22Rv1 (cell line): Measurements from ENCODE around the gene CYP3A7.
"Not testable (repeated sequence)": the region's sequence is repeated elsewhere in the genome, so short reads cannot be mapped to it uniquely, and the experiment has no call there.

ENCODE experiments used
- H3K27ac ChIP-seq: fragments of 450-650 bp; 2 replicates; pipeline ENCODE4 v1.5.1; 2017
- CTCF ChIP-seq: fragments of 450-650 bp; IDR thresholded peaks from 2 replicates; pipeline ENCODE4 v1.5.1; 2017; ENCODE audit warnings: mild to moderate bottlenecking
- ZFX ChIP-seq: fragments of 450-650 bp; IDR thresholded peaks from 2 replicates; pipeline ENCODE4 v1.6.1; 2017; ENCODE audit warnings: antibody characterized with exemption, borderline replicate concordance

The CYP3A7 gene

GRCh38 chr7:99772565-99772964, 37.6 kb upstream of the CYP3A7 start:
- no peak overlapping the region for H3K27ac ChIP-seq
- TF ChIP-seq CTCF (no peak), ZFX (no peak)

GRCh38 chr7:99769494-99769893, 34.5 kb upstream of the CYP3A7 start:
- not testable (repeated sequence) for H3K27ac ChIP-seq

- TF ChIP-seq CTCF = no peak
- no peak for TF ChIP-seq ZFX
- H3K27ac ChIP-seq = no peak overlapping the region
Observed at GRCh38 chr7:99768471-99768870, 33.5 kb upstream of the CYP3A7 start.

GRCh38 chr7:99767662-99768061, 32.7 kb upstream of the CYP3A7 start:
- H3K27ac ChIP-seq = no peak overlapping the region
- TF ChIP-seq CTCF (no peak), ZFX (no peak)

- no peak overlapping the region for H3K27ac ChIP-seq
- no peak for TF ChIP-seq ZFX
- no peak for TF ChIP-seq CTCF
Observed at GRCh38 chr7:99766484-99767099, 31.6 kb upstream of the CYP3A7 start.

- no peak overlapping the region for H3K27ac ChIP-seq
- TF ChIP-seq CTCF (no peak), ZFX (no peak)
Observed at GRCh38 chr7:99764478-99764877, 29.5 kb upstream of the CYP3A7 start.

- TF ChIP-seq CTCF (no peak), ZFX (no peak)
- no peak overlapping the region for H3K27ac ChIP-seq
Observed at GRCh38 chr7:99762680-99763327, 27.8 kb upstream of the CYP3A7 start.

GRCh38 chr7:99755085-99755484, 20.1 kb upstream of the CYP3A7 start:
- H3K27ac ChIP-seq = no peak overlapping the region
- TF ChIP-seq ZFX = no peak
- TF ChIP-seq CTCF = no peak
